ENCODE data around the gene TNNT1. TPM values are rescaled to one million over a fixed set of nuclear protein-coding genes. Genes with fewer than 3 reads are reported as not detected.

Gene TNNT1
- polyA plus RNA-seq, 1 donor from 2014 or later: 6.2 TPM

DNA sequence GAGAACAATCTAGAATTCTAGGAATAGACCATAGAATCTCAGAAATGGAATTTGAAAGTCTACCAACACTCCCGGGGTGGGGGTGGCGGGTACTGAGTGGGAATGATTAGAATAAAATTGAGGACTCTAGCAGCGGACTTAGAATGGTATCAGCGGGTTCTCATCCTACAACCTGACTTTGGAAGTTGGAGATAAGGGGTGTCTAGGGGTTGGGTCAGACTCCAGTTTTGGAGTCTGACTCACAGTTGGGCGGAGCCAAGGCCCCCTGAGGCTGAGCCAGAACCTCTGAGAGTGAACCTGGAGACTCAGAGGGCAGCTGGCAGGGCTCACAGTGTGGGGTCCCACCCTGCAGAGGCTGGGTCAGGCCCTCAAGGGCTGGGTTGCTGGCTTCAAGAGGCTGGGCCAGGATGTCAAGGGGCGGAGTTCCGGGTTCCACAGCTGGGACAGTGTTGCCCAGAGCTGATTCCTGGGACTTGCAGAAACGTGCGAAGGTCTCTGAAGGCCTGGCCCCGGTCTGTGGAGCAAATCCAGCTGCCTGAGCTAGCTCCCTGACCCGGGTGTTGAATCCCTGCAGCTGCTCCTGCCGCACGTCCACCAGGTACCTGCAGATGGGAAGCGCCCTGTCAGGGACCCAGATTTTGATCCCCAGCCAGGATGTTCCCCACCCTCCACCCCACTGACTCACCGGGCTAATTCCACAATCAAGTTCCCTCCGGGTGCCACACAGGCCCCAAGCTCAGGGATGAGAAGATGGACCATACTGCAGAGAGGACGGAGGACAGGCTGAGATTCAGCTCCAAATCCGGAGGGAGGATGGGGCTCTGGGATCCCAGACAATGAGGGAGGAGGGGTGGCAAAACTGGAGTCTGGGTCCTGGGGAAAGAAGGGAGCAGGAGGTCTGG, 10.1 kb upstream of the TNNT1 start:
- no peak overlapping the region for H3K27ac ChIP-seq (ENCODE audit: low read length)
- no peaks in the 10 kb centered on the region for H3F3A ChIP-seq (ENCODE audit: insufficient read depth, low read length, poor library complexity, severe bottlenecking)
- no peak overlapping the region for H3K9ac ChIP-seq (ENCODE audit: low read length)
- no peaks in the 10 kb centered on the region for H3K9me3 ChIP-seq (ENCODE audit: low read length)
- H3K9me2 ChIP-seq (ENCODE audit: insufficient read depth, low read length): no peaks in the 10 kb centered on the region
- H2AFZ ChIP-seq (ENCODE audit: low read depth, low read length): no peak overlapping the region
- H3K36me3 ChIP-seq (ENCODE audit: insufficient read depth, low read length): no peaks in the 10 kb centered on the region
- no peaks in the 10 kb centered on the region for H4K20me1 ChIP-seq (ENCODE audit: insufficient read depth)
- no peak overlapping the region for H3K4me3 ChIP-seq (ENCODE audit: low read length)
- H3K4me2 ChIP-seq (ENCODE audit: low read length): no peak overlapping the region
- no peaks in the 10 kb centered on the region for H3K79me2 ChIP-seq (replicated peaks; ENCODE audit: insufficient read depth, low read length)
- peaks cover 21% of the 10 kb centered on the region for H3K27me3 ChIP-seq (ENCODE audit: insufficient read depth, low read depth, low read length)
- TF ChIP-seq EP300 (conservative IDR thresholded peaks at IDR 0.05; ENCODE audit: poor library complexity, severe bottlenecking) (no peak), TAF1 (IDR thresholded peaks at IDR 0.05; ENCODE audit: low read depth) (no peak), MXI1 (conservative IDR thresholded peaks at IDR 0.05; ENCODE audit: poor library complexity, severe bottlenecking) (no peak), EZH2 (IDR thresholded peaks at IDR 0.05; ENCODE audit: borderline replicate concordance, insufficient read depth, low read length, poor library complexity, severe bottlenecking) (no peak), RAD21 (conservative IDR thresholded peaks at IDR 0.05) (no peak), SMC3 (conservative IDR thresholded peaks at IDR 0.05; ENCODE audit: poor library complexity) (no peak), POLR2AphosphoS5 (IDR thresholded peaks at IDR 0.05) (no peak)
- TF ChIP-seq, protein P1, sequence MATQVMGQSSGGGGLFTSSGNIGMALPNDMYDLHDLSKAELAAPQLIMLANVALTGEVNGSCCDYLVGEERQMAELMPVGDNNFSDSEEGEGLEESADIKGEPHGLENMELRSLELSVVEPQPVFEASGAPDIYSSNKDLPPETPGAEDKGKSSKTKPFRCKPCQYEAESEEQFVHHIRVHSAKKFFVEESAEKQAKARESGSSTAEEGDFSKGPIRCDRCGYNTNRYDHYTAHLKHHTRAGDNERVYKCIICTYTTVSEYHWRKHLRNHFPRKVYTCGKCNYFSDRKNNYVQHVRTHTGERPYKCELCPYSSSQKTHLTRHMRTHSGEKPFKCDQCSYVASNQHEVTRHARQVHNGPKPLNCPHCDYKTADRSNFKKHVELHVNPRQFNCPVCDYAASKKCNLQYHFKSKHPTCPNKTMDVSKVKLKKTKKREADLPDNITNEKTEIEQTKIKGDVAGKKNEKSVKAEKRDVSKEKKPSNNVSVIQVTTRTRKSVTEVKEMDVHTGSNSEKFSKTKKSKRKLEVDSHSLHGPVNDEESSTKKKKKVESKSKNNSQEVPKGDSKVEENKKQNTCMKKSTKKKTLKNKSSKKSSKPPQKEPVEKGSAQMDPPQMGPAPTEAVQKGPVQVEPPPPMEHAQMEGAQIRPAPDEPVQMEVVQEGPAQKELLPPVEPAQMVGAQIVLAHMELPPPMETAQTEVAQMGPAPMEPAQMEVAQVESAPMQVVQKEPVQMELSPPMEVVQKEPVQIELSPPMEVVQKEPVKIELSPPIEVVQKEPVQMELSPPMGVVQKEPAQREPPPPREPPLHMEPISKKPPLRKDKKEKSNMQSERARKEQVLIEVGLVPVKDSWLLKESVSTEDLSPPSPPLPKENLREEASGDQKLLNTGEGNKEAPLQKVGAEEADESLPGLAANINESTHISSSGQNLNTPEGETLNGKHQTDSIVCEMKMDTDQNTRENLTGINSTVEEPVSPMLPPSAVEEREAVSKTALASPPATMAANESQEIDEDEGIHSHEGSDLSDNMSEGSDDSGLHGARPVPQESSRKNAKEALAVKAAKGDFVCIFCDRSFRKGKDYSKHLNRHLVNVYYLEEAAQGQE (IDR thresholded peaks at IDR 0.05; ENCODE audit: borderline replicate concordance): no peak

DNA sequence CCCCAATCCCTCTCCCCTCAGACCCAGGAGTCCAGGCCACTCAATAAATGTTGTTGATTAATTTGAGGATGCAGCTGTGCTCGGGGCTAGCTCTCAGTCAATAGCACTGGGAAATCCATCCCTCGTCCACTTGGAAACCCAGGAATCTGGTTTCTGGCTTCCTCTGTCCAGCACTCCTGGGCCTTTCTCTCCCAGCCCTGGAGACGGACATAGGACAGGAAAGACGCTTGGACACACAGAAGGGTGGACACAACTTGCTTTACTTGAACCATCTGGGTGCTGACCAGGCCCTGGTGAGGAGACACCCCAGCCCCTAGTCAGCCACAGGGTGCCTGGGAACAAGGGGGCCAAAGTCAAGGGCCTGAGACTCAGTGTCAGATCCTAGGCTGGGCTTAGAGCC, 9.4 kb upstream of the TNNT1 start:
- Histone ChIP-seq H3K27me3 (ENCODE audit: insufficient read depth, low read depth, low read length) (peaks cover 21% of the 10 kb centered on the region), H3K9me2 (ENCODE audit: insufficient read depth, low read length) (no peaks in the 10 kb centered on the region), H3K36me3 (ENCODE audit: insufficient read depth, low read length) (no peaks in the 10 kb centered on the region), H4K20me1 (ENCODE audit: insufficient read depth) (no peaks in the 10 kb centered on the region), H3K9ac (ENCODE audit: low read length) (no peak overlapping the region), H3K4me2 (ENCODE audit: low read length) (no peak overlapping the region), H2AFZ (ENCODE audit: low read depth, low read length) (no peak overlapping the region), H3K79me2 (replicated peaks; ENCODE audit: insufficient read depth, low read length) (no peaks in the 10 kb centered on the region), H3K9me3 (ENCODE audit: low read length) (no peaks in the 10 kb centered on the region), H3K27ac (ENCODE audit: low read length) (no peak overlapping the region), H3F3A (ENCODE audit: insufficient read depth, low read length, poor library complexity, severe bottlenecking) (no peaks in the 10 kb centered on the region), H3K4me3 (ENCODE audit: low read length) (no peak overlapping the region)
- TF ChIP-seq EP300 (conservative IDR thresholded peaks at IDR 0.05; ENCODE audit: poor library complexity, severe bottlenecking) (no peak), RAD21 (conservative IDR thresholded peaks at IDR 0.05) (no peak), MXI1 (conservative IDR thresholded peaks at IDR 0.05; ENCODE audit: poor library complexity, severe bottlenecking) (no peak), POLR2AphosphoS5 (IDR thresholded peaks at IDR 0.05) (no peak), EZH2 (IDR thresholded peaks at IDR 0.05; ENCODE audit: borderline replicate concordance, insufficient read depth, low read length, poor library complexity, severe bottlenecking) (no peak), SMC3 (conservative IDR thresholded peaks at IDR 0.05; ENCODE audit: poor library complexity) (no peak), TAF1 (IDR thresholded peaks at IDR 0.05; ENCODE audit: low read depth) (no peak)
- TF ChIP-seq, protein P2, sequence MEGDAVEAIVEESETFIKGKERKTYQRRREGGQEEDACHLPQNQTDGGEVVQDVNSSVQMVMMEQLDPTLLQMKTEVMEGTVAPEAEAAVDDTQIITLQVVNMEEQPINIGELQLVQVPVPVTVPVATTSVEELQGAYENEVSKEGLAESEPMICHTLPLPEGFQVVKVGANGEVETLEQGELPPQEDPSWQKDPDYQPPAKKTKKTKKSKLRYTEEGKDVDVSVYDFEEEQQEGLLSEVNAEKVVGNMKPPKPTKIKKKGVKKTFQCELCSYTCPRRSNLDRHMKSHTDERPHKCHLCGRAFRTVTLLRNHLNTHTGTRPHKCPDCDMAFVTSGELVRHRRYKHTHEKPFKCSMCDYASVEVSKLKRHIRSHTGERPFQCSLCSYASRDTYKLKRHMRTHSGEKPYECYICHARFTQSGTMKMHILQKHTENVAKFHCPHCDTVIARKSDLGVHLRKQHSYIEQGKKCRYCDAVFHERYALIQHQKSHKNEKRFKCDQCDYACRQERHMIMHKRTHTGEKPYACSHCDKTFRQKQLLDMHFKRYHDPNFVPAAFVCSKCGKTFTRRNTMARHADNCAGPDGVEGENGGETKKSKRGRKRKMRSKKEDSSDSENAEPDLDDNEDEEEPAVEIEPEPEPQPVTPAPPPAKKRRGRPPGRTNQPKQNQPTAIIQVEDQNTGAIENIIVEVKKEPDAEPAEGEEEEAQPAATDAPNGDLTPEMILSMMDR (IDR thresholded peaks at IDR 0.05; ENCODE audit: poor library complexity, severe bottlenecking): no peak
- TF ChIP-seq, protein P1 (IDR thresholded peaks at IDR 0.05; ENCODE audit: borderline replicate concordance): no peak

Measured in neural cell (in vitro differentiated cells).